HCT116 (cell line): Measurements from ENCODE around the gene TNRC6A. TPM values are rescaled to one million over a fixed set of nuclear protein-coding genes. Genes with fewer than 3 reads are reported as not detected.

Experiments
- ATF3 ChIP-seq: IDR thresholded peaks from 2 replicates; pipeline ENCODE4 v1.6.1; 2012
- CEBPB ChIP-seq: IDR thresholded peaks from 2 replicates; pipeline ENCODE4 v1.6.1; 2012; ENCODE audit warnings: low read depth
- EZH2 ChIP-seq: fragments of 200-600 bp; sonication (generic); IDR thresholded peaks from 2 replicates; pipeline ENCODE4 v1.6.1; 2017; ENCODE audit warnings: antibody characterized with exemption, mixed run types
- FOSL1 ChIP-seq: IDR thresholded peaks from 2 replicates; pipeline ENCODE4 v1.6.1; 2012; ENCODE audit warnings: low read depth
- POLR2A ChIP-seq: IDR thresholded peaks from 2 replicates; pipeline ENCODE4 v1.7.0; 2011; ENCODE audit warnings: borderline replicate concordance; ENCODE audit not compliant: insufficient read depth, insufficient read length; ENCODE audit errors: extremely low read depth
- SIN3A ChIP-seq: IDR thresholded peaks from 2 replicates; pipeline ENCODE4 v1.6.1; 2012; ENCODE audit warnings: low read depth
- SP1 ChIP-seq: IDR thresholded peaks from 2 replicates; pipeline ENCODE4 v1.6.1; 2012; ENCODE audit warnings: low read depth
- YY1 ChIP-seq: IDR thresholded peaks from 2 replicates; pipeline ENCODE4 v1.6.1; 2011; ENCODE audit warnings: low read length, low read depth, moderate library complexity, mild to moderate bottlenecking; ENCODE audit not compliant: insufficient replicate concordance; ENCODE audit errors: extremely low read depth
- ZBTB33 ChIP-seq: IDR thresholded peaks from 2 replicates; pipeline ENCODE4 v1.6.1; 2011; ENCODE audit warnings: mild to moderate bottlenecking, low read length, moderate library complexity; ENCODE audit not compliant: insufficient replicate concordance; ENCODE audit errors: extremely low read depth
- total RNA-seq: library from RNA; stranded (reverse); gene quantifications from one replicate; pipeline ENCODE4 v1.2.1, GENCODE V29; 2021; ENCODE audit not compliant: unreplicated experiment

Gene TNRC6A
- total RNA-seq, 1 experiment from 2014 or later, result 37.0 TPM

- TF ChIP-seq ATF3, result no peak
- no peak for TF ChIP-seq FOSL1
- TF ChIP-seq EZH2, result no peak
- no peak for TF ChIP-seq ZBTB33
- no peak for TF ChIP-seq CEBPB
- TF ChIP-seq YY1, result no peak
- no peak for TF ChIP-seq POLR2A
- TF ChIP-seq SP1, result no peak
- TF ChIP-seq SIN3A, result no peak
Observed at GRCh38 chr16:24875466-24875865, 146.0 kb downstream of the TNRC6A start (continued).

Other genes starting within 250 kb of the TNRC6A start
- gene RBBP6, start 190.1 kb upstream of the TNRC6A start, total RNA-seq, result 52.4 TPM
- gene SLC5A11, start 116.3 kb downstream of the TNRC6A start, total RNA-seq, result 0.47 TPM